Posterior vena cava (tissue), 2 donors: Measurements from ENCODE around the gene OSBPL1A. TPM values are rescaled to one million over a fixed set of nuclear protein-coding genes. Genes with fewer than 3 reads are reported as not detected.
"Not testable (repeated sequence)": the region's sequence is repeated elsewhere in the genome, so short reads cannot be mapped to it uniquely, and the experiment has no call there.

ENCODE experiments used
- DNase-seq: peaks from one replicate; pipeline ENCODE4 v3.0.0-alpha.2; 2020; ENCODE audit warnings: low spot score
- intact Hi-C, 2 donors: fragments of 100-400 bp; cut with DNase I; formaldehyde crosslinking; loops; one replicate each; pipeline versions ENCODE4 v1.14.1 to v1.14.2; 2022 to 2023
- total RNA-seq, 2 donors: library from RNA; stranded (reverse); fragmentation: NEBNext Ultra II Directional; extraction: Animal tissue kit (Norgen Biotek cat#: 25700); gene quantifications; one replicate each; pipeline ENCODE4 v1.2.1, GENCODE V29; 2021
- donor health status: DM: yes; HTN: yes; CAD: no.
- donor health status: DM: yes; HTN: yes; CAD: no.

OSBPL1A gene
- total RNA-seq, 2 donors from 2014 or later: 51.0 to 57.3 TPM

DNA sequence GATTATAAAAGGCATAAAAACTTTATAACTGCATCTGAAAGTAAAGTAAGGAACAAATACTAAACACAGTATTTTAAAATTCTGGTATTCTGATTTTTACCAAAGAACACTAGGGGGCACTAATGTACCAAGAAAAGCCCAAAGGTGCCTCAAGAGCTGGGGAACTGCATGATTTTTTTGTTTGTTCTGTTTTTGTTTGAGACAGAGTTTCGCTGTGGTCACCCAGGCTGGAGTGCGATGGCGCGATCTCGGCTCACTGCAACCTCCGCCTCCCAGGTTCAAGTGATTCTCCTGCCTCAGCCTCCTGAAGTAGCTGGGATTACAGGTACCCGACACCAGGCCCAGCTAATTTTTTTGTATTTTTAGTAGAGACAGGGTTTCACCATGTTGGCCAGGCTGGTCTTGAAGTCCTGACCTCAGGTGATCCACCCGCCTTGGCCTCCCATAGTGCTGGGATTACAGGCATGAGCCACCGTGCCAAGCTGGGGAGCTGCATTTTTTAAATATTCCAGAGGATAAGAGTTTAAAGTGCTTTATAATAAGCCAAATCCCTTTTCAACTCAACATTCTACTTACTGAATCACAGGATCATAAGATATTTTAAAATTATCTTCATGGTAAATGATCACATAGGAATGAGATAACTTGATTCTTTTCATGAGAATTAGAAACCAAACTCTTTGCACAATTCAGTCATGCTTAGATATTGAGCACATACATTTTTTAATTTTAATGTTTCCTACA lies 37.7 kb downstream of the OSBPL1A start:
- intact Hi-C loops: loop anchor here in 1 of 2 donors (10.0 kb wide), 2 partner anchors 55 to 475 kb away; no protein-coding TSS in a partner anchor
- not testable (repeated sequence) for DNase-seq

DNA sequence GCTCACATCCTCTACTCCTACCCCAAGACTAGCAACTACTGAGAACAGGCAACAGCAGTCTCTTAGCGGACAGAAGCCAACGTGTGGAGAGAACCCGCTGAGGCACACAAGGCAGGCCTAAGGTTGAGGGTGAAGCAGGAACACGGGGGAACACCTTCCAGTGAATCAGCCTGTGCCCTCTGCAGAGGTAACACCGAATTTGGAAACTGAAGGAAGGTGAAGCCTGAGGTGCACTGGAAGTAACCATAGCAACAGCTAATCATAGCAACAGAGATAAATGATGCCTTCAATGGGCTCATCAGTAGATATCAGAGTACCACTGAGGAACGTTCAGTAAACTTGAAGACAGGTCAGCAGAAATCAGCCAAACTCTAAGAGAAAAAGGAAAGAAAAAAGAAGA lies 43.3 kb downstream of the OSBPL1A start:
- no peak for DNase-seq
- intact Hi-C loops: loop anchor here in 1 of 2 donors (10.0 kb wide), 2 partner anchors 61 to 481 kb away; no protein-coding TSS in a partner anchor

DNA sequence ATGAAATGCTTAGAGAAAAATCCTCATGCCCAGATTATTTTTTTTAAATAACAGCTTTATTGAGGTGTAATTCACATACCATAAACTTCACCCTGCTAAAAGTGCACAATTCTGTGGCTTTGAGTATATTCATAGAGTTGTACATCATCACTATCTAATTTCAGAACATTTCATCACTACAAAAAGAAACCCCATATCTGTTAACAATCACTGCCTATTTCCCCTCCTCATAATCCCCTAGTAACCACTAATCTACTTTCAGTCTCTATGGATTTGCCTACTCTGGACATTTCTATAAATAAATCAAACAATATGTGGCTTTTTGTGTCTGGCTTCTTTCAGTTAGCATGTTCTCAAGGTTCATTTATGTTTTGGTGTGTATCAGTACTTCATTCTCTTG lies 51.4 kb downstream of the OSBPL1A start:
- intact Hi-C loops: loop anchor here in 1 of 2 donors (5.0 kb wide), 1 partner anchor 594 kb away; no protein-coding TSS in a partner anchor

DNA sequence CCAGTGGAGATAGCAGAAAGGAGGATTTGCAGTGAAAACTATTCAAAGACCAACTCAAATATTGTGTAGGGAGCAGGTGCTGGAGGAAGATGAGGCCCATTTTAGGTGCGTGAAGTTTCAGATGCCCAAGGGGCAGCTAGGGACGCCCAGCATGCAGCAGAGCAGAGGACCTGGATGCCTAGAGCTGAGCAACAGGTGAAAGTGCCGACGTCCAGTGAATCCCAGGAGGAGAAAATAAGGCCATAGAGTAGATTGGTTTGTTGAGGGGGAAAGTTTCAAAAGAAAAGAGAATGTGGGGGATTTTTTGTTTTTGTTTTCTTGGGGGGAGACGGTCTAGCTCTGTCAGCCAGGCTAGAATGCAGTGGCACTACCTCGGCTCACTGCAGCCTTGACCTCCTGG lies 53.1 kb downstream of the OSBPL1A start:
- intact Hi-C loops: no loop called here
- DNase-seq: no peak

More for the DNA sequence above, 51.4 kb downstream of the OSBPL1A start:
- DNase-seq: no peak

DNA sequence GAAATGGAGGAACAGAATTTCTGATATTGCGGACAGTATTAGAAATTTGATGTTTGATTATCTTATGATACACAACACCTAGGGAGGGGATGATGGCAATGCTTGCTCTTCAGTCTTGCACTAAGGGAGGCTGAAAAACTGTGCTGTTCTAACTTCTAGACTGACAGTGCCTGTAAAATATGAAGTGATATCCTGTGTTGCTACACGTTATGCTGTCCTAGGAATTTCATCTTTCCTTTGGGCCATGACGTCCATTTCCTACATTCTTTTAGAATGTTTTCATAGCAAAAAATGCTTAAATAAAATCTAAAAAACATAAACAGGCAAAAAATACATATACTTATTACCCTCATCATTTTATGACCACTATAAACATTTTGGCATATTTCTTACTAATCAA lies 55.3 kb downstream of the OSBPL1A start:
- intact Hi-C loops: no loop called here
- no peak for DNase-seq

DNA sequence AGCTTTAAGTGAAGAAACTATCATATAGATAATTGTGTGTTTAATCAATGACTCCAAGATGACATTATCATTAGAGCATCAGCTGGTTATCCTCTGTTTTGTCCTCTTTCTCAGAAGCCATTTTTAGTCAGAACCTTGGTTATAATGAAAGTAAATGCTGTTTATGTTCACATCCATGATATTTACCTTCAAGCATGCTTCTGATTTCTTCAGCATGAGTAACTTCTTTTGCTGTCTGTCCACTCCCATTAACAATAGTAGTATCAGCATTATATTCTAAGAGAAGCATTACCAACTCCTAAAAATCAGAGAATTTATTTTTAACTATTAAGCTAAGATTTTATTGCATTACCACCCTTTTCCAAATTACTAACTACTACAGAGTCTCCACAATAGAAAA lies 56.3 kb downstream of the OSBPL1A start:
- DNase-seq: no peak
- intact Hi-C loops: no loop called here

DNA sequence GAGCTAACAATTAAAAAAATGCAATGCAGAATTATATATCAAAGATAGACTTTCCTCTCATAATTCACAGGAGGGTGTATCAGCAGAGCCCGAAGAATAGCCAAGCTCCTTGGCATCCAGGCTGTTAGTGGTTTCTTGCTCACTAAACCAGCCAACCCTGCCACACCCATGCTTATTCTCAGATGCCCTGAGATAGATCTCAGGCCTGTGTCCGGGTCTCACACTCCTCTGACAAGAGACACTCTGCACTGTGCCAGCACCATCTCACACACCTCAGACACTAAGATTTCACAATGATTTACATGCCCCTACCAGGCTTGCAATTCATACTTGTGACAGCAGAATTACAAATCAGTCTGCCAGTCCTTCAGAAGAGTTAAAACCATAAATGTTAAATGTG lies 64.5 kb downstream of the OSBPL1A start:
- DNase-seq: no peak
- intact Hi-C loops: no loop called here

DNA sequence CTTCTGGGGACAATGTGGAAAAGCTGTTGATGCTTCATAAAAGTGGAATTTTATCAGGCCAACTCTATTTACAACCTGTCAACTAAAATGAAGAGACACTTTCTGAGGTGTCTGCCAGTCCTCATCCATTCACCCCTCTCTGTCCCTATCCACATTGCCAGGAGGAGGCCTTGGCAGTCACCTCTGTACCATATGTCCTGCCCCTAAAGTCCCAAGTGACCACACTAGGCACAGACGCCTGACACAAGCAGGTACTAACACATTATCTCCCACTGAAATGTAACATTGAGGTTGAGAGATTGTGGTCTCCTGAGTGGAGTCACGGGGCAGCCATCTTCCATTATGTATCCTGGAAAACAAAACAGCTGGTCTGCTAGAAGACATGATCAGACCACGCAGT lies 71.4 kb downstream of the OSBPL1A start:
- no peak for DNase-seq
- intact Hi-C loops: no loop called here

DNA sequence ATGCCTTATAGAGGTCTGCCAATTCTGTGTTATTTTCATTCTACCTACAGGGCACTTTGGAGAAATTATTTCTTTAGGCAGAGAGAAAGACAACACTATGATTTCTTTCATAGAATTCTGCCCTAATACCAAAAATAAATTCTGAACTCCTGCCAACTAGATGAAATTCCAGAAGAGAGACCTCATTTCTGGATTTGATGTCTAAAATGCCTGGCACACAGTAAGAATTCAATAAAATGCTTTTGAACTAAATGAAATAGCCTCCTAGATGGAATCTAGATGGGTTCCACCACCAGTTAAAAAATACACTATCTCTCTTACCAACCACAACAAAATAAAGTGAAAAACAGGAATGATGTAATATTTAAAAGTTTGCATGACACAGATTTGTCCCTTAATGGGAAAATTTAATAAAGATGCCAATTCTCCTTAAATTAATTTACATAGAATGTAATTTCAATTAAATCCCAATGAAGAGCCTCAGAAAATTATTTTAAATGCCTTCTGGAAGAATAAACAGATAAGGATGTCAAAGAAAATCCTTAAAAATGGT lies 75.0 kb downstream of the OSBPL1A start:
- no peak for DNase-seq
- intact Hi-C loops: no loop called here

DNA sequence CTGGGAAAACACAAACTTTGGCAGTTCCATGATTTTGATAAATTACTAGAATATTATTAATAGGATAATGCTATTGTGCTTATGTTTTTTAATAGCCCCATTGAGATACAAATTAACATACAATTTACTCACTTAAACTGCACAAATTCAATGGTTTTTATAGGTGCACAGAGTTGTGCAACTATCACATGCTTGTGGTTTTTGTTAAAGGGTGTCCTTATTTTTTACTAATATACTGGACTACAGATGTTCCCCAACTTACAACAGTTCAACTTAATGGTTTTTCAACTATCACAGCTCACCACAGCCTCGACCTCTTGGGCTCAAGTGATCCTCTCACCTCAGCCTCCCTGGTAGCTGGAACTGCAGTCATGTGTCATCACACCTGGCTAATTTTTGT lies 76.6 kb downstream of the OSBPL1A start:
- intact Hi-C loops: no loop called here
- DNase-seq: no peak

DNA sequence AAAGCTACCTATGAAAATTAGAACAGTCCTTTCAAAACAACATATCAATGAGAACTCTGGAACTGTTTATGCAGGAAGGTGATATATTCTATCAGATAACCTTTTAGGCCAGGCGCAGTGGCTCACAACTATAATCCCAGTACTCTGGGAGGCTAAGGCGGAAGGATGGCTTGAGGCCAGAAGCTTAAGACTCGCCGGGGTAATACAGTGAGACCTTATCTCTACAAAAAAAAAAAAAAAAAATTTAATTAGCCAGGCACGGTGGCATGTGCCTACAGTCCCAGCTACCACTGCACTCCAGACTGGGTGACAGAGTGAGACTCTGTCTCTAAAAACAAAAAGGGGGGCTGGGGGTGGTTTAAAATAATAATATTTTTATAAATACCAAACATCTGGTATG lies 77.9 kb downstream of the OSBPL1A start:
- DNase-seq: no peak
- intact Hi-C loops: no loop called here

DNA sequence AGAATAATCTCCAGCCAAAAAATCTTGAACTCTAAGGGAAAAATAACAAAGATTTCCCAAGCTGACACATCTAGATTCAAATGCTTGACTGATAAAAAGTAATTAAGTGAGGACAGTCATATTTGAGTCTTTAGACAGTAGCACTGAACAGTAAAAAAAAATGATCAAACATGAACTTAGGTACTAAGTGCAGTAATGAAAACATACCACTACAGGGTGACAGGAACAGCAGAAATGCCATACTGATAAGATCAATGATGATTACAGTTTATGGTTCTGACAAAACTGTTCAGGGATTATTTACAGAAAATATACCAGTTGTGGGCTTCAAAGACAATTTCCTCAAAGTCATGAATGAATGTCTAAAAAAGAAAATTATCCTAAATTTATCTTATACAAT lies 80.3 kb downstream of the OSBPL1A start:
- DNase-seq: no peak
- intact Hi-C loops: no loop called here

DNA sequence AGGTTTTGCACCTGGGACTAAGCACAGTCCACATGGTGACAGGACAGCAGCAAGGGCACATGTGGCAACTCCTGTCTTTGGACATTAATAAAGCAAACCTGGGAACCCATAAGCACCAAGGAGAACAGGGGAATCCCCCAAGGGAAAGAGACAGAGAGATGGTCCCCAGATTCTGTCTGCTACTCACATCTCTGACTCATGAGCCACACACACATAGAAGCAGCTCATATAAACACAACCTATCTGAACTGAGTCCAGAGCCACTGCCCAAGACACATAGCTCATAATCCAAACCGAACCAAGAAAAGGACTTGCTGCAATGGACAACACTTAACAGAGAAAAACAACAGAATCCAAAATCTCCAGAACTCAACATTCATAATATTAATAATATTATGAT lies 82.5 kb downstream of the OSBPL1A start:
- no peak for DNase-seq

DNA sequence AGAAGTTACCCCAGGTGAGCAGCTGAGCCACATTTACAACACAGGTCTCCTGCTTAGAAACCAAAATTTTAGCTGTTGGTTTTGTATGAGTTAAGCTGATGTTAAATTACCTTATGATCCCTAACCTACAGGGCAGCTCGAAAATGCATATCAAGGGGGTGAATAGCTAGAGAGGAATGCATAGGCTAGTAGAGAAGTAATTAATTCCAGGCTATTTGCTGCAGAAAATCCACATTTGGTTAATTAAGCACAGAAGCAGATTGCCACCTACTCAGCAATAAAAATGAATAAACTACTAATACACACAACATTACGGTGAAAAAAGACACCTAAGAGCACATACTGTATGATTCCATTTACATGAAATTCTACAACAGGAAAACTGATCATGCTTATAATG lies 91.4 kb downstream of the OSBPL1A start:
- no peak for DNase-seq
- intact Hi-C loops: no loop called here

More for the DNA sequence above, 82.5 kb downstream of the OSBPL1A start:
- intact Hi-C loops: no loop called here

DNA sequence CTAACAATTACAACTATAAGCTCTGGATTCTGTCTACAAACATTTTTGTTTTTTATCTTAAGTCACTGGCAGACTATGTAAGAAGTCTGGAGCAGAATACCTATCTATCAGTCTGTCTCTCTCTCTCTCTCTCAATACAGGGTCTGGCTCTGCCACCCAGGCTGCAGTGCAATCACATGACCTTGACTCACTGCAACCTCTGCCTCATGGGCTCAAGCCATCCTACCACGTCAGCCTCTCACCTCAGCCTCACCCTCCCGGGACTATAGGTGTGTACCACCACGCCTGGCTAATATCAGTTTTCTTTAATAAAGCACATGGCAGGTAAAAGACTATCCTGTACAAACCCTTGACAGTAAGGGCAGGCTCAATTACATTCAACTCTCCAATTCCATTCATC lies 96.9 kb downstream of the OSBPL1A start:
- no peak for DNase-seq
- intact Hi-C loops: no loop called here

DNA sequence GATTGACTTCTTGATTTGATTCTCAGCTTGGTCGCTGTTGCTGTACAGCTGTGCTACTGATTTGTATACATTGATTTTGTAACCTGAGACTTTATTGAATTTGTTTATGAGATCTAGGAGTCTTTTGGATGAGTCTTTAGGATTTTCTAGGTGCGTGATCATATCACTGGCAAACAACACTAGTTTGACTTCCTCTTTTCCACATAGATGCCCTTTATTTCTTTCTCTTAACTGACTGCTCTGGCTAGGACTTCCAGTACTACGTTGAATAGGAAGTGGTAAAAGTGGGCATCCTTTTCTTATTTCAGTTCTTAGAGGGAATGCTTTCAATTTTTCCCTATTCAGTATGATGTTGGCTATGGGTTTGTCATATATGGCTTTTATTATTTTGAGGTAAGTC lies 101.3 kb downstream of the OSBPL1A start:
- no peak for DNase-seq
- intact Hi-C loops: no loop called here

DNA sequence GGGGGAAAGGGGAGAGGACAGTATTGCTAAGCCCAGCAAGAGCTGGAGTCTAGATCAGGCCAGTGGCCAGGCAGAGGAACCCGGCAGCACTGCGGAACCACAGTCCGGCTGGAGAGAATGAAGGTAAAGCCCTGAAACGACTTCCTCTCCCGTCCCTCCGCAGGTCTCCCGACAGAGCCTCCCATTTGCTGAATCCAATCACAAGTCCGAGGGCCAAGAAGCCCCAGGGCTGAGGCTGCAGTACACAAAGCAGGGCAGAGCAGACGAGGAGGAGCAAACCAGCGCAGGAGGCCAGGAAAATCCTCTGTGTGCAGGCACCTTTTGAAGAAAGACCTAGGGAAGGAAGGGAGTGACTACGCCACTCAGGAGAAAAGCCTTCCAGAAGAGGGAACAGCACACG lies 104.4 kb downstream of the OSBPL1A start:
- intact Hi-C loops: no loop called here
- DNase-seq: no peak

DNA sequence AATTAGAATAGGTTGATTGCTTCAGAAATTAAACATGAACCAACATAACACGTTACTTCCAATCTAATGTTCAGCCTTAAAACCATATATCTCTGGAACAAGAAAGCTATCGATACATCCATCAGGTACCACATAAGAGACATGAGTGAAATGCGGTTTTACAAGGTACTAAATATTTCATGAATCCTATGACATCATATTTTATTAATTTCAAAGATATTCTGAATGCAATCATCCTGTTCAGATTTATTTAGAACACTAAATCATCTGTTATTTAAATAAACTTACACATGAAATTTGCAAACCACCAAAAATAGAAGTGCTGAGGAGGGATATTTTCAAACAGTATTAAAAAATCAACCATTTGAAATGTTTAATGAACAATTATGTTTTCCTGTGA lies 119.0 kb downstream of the OSBPL1A start:
- intact Hi-C loops: loop anchor here in 1 of 2 donors (10.0 kb wide), 1 partner anchor 94 kb away; no protein-coding TSS in a partner anchor
- no peak for DNase-seq

DNA sequence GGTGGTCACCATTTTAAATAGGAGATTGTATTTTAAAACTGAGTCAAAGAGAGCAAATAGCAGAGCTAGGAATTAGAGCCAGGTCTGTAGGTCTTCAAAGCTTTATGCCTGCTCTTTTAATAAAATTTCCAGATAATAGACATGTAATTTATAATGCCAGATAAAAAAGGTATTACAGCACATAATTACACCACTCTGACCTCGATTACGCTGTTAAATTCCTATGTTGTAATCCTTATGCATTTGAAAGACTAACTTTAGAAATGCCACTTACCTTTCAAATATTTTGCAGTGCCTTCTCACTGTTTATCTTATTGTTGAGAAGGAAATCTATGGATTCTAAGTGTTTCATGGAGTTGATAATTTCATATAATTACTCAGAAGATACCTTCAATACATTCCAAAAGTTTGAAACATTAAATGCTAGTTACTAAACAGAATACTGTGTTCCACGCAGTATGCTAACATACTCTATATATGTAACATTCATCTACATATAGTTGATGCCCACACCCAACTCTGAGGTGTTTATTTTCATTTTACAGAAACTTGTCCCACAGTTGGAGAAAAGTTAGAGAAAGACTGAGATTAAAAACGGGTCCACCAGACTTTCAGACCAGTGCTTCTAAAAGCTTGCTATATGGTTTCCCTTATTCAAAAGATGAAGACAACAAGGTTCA lies 120.0 kb downstream of the OSBPL1A start:
- intact Hi-C loops: loop anchor here in 1 of 2 donors (10.0 kb wide), 1 partner anchor 93 kb away; no protein-coding TSS in a partner anchor
- DNase-seq: no peak

DNA sequence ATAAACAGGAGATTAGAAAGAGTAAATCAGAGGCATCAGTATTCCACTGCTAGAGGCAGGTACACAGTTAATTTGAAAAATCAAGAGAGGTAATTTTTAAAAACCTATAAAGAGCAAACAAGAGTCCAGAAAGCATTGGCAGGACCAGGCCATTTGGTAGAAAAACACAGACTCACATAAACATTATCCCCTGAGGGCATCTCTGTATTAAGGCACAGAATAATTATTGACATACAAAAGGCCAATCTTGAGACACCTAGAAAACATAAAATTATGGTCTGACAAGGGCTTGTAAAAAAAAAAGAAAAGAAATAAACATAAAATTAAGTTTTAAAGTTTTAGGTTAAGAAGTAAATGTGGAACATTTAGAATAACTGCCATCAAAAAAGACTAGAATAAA lies 120.6 kb downstream of the OSBPL1A start:
- no peak for DNase-seq
- intact Hi-C loops: loop anchor here in 1 of 2 donors (10.0 kb wide), 1 partner anchor 92 kb away; no protein-coding TSS in a partner anchor
